Measurements from ENCODE around the gene ARL4A. TPM values are rescaled to one million over a fixed set of nuclear protein-coding genes. Genes with fewer than 3 reads are reported as not detected.

The ARL4A gene
- total RNA-seq, 4 donors from 2014 or later: 38.5 to 89.7 (median 72.7) TPM

GRCh38 chr7:12705878-12706277, 18.4 kb downstream of the ARL4A start:
- Histone ChIP-seq H3K4me1 (no peaks in the 10 kb centered on the region), H3K36me3 (no peaks in the 10 kb centered on the region), H3K4me3 (no peak overlapping the region), H3K27ac (no peak overlapping the region), H3K27me3 (no peaks in the 10 kb centered on the region), H3K9me3 (no peaks in the 10 kb centered on the region)
- DNase-seq: no peak
- intact Hi-C loops (cut with DNase I; ENCODE audit: low total_unique reads): no loop called here
- no peak for TF ChIP-seq CTCF (IDR thresholded peaks at IDR 0.05)

GRCh38 chr7:12706900-12707536, 19.6 kb downstream of the ARL4A start:
- H3K4me1 ChIP-seq: no peaks in the 10 kb centered on the region
- intact Hi-C loops (cut with DNase I; ENCODE audit: low total_unique reads): no loop called here
- no peaks in the 10 kb centered on the region for H3K9me3 ChIP-seq
- TF ChIP-seq POLR2A (IDR thresholded peaks at IDR 0.05) (no peak), CTCF (IDR thresholded peaks at IDR 0.05) (no peak)
- H3K27ac ChIP-seq: no peak overlapping the region
- DNase-seq: no peak
- no peaks in the 10 kb centered on the region for H3K36me3 ChIP-seq
- no peaks in the 10 kb centered on the region for H3K27me3 ChIP-seq
- H3K4me3 ChIP-seq: no peak overlapping the region

- intact Hi-C loops (cut with DNase I; ENCODE audit: low total_unique reads): no loop called here
- no peak for DNase-seq
- no peak overlapping the region for H3K27ac ChIP-seq
- H3K27me3 ChIP-seq: no peaks in the 10 kb centered on the region
- no peaks in the 10 kb centered on the region for H3K36me3 ChIP-seq
- no peaks in the 10 kb centered on the region for H3K4me1 ChIP-seq
- TF ChIP-seq CTCF (IDR thresholded peaks at IDR 0.05) (no peak), POLR2A (IDR thresholded peaks at IDR 0.05) (no peak)
- H3K4me3 ChIP-seq: no peak overlapping the region
- no peaks in the 10 kb centered on the region for H3K9me3 ChIP-seq
Measured at GRCh38 chr7:12708314-12708713, 20.9 kb downstream of the ARL4A start.

- no peak for DNase-seq
- intact Hi-C loops (cut with DNase I; ENCODE audit: low total_unique reads): no loop called here
- Histone ChIP-seq H3K4me1 (no peaks in the 10 kb centered on the region), H3K27ac (no peak overlapping the region), H3K4me3 (no peak overlapping the region), H3K36me3 (no peaks in the 10 kb centered on the region), H3K27me3 (no peaks in the 10 kb centered on the region), H3K9me3 (no peaks in the 10 kb centered on the region)
- TF ChIP-seq CTCF (IDR thresholded peaks at IDR 0.05) (no peak), POLR2A (IDR thresholded peaks at IDR 0.05) (no peak)
Measured at GRCh38 chr7:12709726-12710502, 22.5 kb downstream of the ARL4A start.

- Histone ChIP-seq H3K4me3 (no peak overlapping the region), H3K4me1 (no peaks in the 10 kb centered on the region), H3K36me3 (no peaks in the 10 kb centered on the region), H3K27me3 (no peaks in the 10 kb centered on the region), H3K9me3 (no peaks in the 10 kb centered on the region), H3K27ac (no peak overlapping the region)
- TF ChIP-seq CTCF (IDR thresholded peaks at IDR 0.05) (no peak), POLR2A (IDR thresholded peaks at IDR 0.05) (no peak)
- no peak for DNase-seq
- intact Hi-C loops (cut with DNase I; ENCODE audit: low total_unique reads): no loop called here
Measured at GRCh38 chr7:12711124-12711523, 23.7 kb downstream of the ARL4A start.
